CD4-positive, CD25-positive, alpha-beta regulatory T cell (primary cell): ENCODE measurements around the gene ZBTB34. TPM values are rescaled to one million over a fixed set of nuclear protein-coding genes. Genes with fewer than 3 reads are reported as not detected.
A peak's percentile ranks its signal among the peaks of the same experiment; 100 is the strongest.
"Not testable (repeated sequence)": the region's sequence is repeated elsewhere in the genome, so short reads cannot be mapped to it uniquely, and the experiment has no call there.

Experiments used
- ATAC-seq, 2 donors: fragments of 150-1000 bp; cut with Tn5 transposase; one replicate each; pipeline ENCODE4 v1.10.0; 2021; ENCODE audit warnings: low read depth in 2 of 2, moderate number of reproducible peaks in 2 of 2, moderate library complexity in 1 of 2
- DNase-seq, 3 donors: peaks; one replicate each; pipeline versions ENCODE4 v3.0.0 to v3.0.0-alpha.2; 2012 to 2022; ENCODE audit warnings: mixed read lengths in 1 of 3
- H3K27ac ChIP-seq: one replicate; pipeline ENCODE4 v1.7.0; 2013; ENCODE audit warnings: mild to moderate bottlenecking, low read length; ENCODE audit not compliant: insufficient read depth, poor library complexity, severe bottlenecking
- H3K27me3 ChIP-seq: one replicate; pipeline ENCODE4 v1.7.0; 2013; ENCODE audit warnings: low read length; ENCODE audit not compliant: control insufficient read depth, insufficient read depth
- H3K36me3 ChIP-seq: one replicate; pipeline ENCODE4 v1.7.0; 2013; ENCODE audit warnings: mild to moderate bottlenecking, low read length, moderate library complexity; ENCODE audit not compliant: control insufficient read depth, insufficient read depth
- H3K4me1 ChIP-seq: 2 replicates; pipeline ENCODE4 v1.7.0; 2013; ENCODE audit warnings: mild to moderate bottlenecking, low read length; ENCODE audit not compliant: insufficient read depth, control insufficient read depth, poor library complexity, severe bottlenecking
- H3K4me3 ChIP-seq: one replicate; pipeline ENCODE4 v1.7.0; 2013; ENCODE audit warnings: low read depth, mild to moderate bottlenecking, low read length, moderate library complexity
- H3K9me3 ChIP-seq, 2 experiments: 1 replicate in 1 of 2; 2 replicates in 1 of 2; pipeline ENCODE4 v1.7.0; 2013; ENCODE audit warnings: low read length in 2 of 2, mild to moderate bottlenecking in 1 of 2, moderate library complexity in 1 of 2; ENCODE audit not compliant: control insufficient read depth in 2 of 2
- H3K27ac Mint-ChIP-seq, 3 donors: one replicate each; pipeline ENCODE4 v1.8.0; 2020 to 2022; ENCODE audit warnings: mild to moderate bottlenecking in 3 of 3, mixed read lengths in 3 of 3, moderate library complexity in 2 of 3
- H3K27me3 Mint-ChIP-seq: one replicate; pipeline ENCODE4 v1.8.0; 2022; ENCODE audit warnings: mild to moderate bottlenecking, mixed read lengths
- H3K36me3 Mint-ChIP-seq: one replicate; pipeline ENCODE4 v1.8.0; 2020; ENCODE audit warnings: mixed read lengths
- H3K4me1 Mint-ChIP-seq, 4 donors: one replicate each; pipeline ENCODE4 v1.8.0; 2020 to 2022; ENCODE audit warnings: mixed read lengths in 4 of 4, mild to moderate bottlenecking in 1 of 4
- H3K4me3 Mint-ChIP-seq, 4 donors: one replicate each; pipeline ENCODE4 v1.8.0; 2020 to 2022; ENCODE audit warnings: mild to moderate bottlenecking in 4 of 4, mixed read lengths in 4 of 4, moderate library complexity in 3 of 4
- H3K9me3 Mint-ChIP-seq, 7 donors: one replicate each; pipeline ENCODE4 v1.8.0; 2020 to 2022; ENCODE audit warnings: mixed read lengths in 7 of 7, mild to moderate bottlenecking in 3 of 7, moderate library complexity in 2 of 7
- polyA plus RNA-seq, 4 donors: library from polyadenylated mRNA; unstranded; fragments of 300-500 nt; fragmentation: Illumina TruSeq; gene quantifications; one replicate each; pipeline ENCODE4 v1.2.3, GENCODE V29; 2021
- total RNA-seq: library from RNA; stranded (reverse); gene quantifications from one replicate; pipeline ENCODE4 v1.2.3, GENCODE V29; 2022

Gene ZBTB34, protein sequence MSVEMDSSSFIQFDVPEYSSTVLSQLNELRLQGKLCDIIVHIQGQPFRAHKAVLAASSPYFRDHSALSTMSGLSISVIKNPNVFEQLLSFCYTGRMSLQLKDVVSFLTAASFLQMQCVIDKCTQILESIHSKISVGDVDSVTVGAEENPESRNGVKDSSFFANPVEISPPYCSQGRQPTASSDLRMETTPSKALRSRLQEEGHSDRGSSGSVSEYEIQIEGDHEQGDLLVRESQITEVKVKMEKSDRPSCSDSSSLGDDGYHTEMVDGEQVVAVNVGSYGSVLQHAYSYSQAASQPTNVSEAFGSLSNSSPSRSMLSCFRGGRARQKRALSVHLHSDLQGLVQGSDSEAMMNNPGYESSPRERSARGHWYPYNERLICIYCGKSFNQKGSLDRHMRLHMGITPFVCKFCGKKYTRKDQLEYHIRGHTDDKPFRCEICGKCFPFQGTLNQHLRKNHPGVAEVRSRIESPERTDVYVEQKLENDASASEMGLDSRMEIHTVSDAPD
- total RNA-seq (5.4 TPM), polyA plus RNA-seq (1 to 10 TPM in 1 of 4 donors, under 1 TPM in 3; 0.56 to 1.0 (median 0.81) TPM)

DNA sequence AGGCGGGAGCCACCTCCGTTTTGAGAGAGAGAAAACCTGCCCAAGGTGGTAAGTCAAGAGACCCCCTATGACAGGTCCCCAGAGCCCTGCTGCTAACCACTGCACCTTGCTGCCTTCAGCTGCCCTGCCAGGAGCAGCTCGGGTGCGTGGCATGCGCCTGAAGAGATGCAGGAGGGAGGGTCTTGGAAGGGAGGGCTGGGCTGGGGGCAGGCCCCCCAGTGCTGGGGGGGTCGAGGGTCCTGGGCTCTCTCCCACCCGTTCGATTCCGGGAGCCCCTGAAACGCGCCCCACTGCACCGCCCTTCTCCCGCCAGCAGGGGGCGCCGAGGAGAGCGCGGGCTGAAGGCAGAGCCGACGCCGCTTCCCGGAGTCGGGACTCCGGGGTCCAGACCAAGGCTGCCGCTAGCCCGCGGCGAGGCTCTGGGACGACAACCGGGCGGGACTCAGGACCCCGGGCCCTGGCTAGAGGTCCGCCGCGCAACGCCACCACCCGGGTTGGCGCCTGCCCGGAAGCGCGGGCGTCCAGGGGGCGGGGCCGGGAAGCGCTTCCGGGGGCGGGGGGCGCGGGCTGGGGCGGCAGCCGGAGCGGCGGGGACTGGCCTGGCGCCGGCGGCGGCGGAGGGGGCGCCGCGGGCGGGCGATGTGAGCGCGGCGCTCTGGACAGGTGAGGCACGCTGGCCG is at the start of gene ZBTB34:
Gene ZBTB34 (plus strand): TSS at position 563 of the 680 bp plus-strand sequence. CDS start 18,761 bp downstream, outside the sequence.
- ATAC-seq: peak; percentile 72 to 76
- peak; percentile 66 to 80 (median 67) for DNase-seq
- Mint-ChIP-seq H3K36me3 (no peaks in the 10 kb centered on the region), H3K4me3 (peak within 1 kb of the TSS; percentile 90 to 97 (median 92)), H3K27ac (peak within 1 kb of the TSS; percentile 76 to 93 (median 83)), H3K4me1 (peaks cover 12 to 37% (median 26%) of the 10 kb centered on the region in 4 donors), H3K27me3 (peaks cover 20% of the 10 kb centered on the region), H3K9me3 (no peaks in the 10 kb centered on the region)
- Histone ChIP-seq H3K4me1 (peaks cover 30% of the 10 kb centered on the region), H3K27ac (peak within 1 kb of the TSS; percentile 72), H3K36me3 (peaks cover 7% of the 10 kb centered on the region), H3K27me3 (peaks cover 5% of the 10 kb centered on the region), H3K9me3 (no peaks in the 10 kb centered on the region), H3K4me3 (peak within 1 kb of the TSS; percentile 72)

DNA sequence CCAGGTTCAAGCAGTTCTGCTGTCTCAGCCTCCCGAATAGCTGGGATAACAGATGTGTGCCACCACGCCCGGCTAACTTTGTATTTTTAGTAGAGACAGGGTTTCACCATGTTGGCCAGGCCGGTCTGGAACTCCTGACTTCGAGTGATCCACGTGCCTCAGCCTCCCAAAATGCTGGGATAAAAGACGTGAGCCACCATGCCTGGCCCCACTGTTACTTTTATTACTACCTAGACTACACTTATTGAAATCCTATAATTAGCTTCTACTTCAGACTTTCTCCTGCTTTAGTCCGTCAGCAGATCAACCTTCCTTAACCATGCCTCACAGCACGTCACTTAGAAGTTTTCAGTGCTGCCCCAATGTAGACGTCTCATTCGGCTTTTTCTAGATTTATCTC is 47.4 kb upstream of the ZBTB34 start:
- H3K27me3 ChIP-seq: no peaks in the 10 kb centered on the region
- H3K27ac ChIP-seq: no peak overlapping the region
- H3K4me1 Mint-ChIP-seq: peaks cover 19 to 41% (median 21%) of the 10 kb centered on the region in 4 donors
- ATAC-seq: no peak
- H3K4me1 ChIP-seq: no peaks in the 10 kb centered on the region
- peaks cover 0 to 9% of the 10 kb centered on the region in 2 experiments for H3K9me3 ChIP-seq
- H3K4me3 ChIP-seq: no peak overlapping the region
- H3K9me3 Mint-ChIP-seq: peaks cover 0 to 14% (median 4%) of the 10 kb centered on the region in 7 donors
- H3K27me3 Mint-ChIP-seq: no peaks in the 10 kb centered on the region
- no peak overlapping the region for H3K27ac Mint-ChIP-seq
- H3K36me3 ChIP-seq: peaks cover 51% of the 10 kb centered on the region
- H3K36me3 Mint-ChIP-seq: peaks cover 47% of the 10 kb centered on the region
- DNase-seq: no peak
- H3K4me3 Mint-ChIP-seq: peak overlapping the region in 1 of 4 donors; percentile 59

DNA sequence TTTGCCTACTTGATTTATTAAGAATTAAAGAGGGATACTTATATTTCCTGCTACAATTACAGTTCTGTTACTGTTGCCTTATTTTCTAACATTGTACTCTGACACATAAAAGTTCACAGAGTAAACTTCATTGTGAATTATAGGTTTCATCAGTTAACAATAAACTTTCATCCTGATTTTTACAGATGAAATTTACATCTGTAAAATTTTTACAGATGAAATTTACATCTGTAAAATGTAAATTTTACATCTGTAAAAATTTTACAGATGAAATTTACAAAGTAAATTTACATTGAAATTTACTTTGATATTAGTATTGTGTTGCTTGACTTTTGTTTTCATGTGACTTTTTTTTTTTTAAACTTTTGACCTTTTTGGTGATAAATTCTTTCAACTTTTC is 46.3 kb upstream of the ZBTB34 start:
- H3K27ac ChIP-seq: no peak overlapping the region
- Mint-ChIP-seq H3K4me3 (no peak overlapping the region), H3K36me3 (peaks cover 56% of the 10 kb centered on the region), H3K4me1 (peaks cover 18 to 41% (median 21%) of the 10 kb centered on the region in 4 donors), H3K27me3 (no peaks in the 10 kb centered on the region), H3K9me3 (peaks cover 0 to 20% (median 8%) of the 10 kb centered on the region in 7 donors), H3K27ac (no peak overlapping the region)
- H3K4me1 ChIP-seq: no peaks in the 10 kb centered on the region
- H3K9me3 ChIP-seq: peaks cover 5 to 16% of the 10 kb centered on the region in 2 experiments
- H3K36me3 ChIP-seq: peaks cover 55% of the 10 kb centered on the region
- no peak overlapping the region for H3K4me3 ChIP-seq
- no peaks in the 10 kb centered on the region for H3K27me3 ChIP-seq
- DNase-seq (no peak), ATAC-seq (no peak)

DNA sequence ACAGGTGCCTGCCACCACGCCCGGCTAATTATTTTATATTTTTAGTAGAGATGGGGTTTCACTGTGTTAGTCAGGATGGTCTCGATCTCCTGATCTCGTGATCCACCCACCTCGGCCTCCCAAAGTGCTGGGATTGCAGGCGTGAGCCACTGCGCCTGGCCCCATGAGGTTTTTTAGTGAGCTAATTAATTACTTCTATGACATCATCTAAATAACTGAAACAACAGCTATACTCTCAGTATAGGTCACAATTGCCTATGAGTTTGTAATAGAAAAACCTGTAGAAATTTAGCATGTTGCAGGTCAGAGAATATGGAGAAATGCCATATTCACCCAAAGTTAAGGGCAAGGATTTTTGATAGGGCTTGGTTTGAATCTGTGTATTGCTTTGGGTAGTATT is 42.8 kb upstream of the ZBTB34 start:
- peaks cover 61% of the 10 kb centered on the region for H3K36me3 Mint-ChIP-seq
- ATAC-seq, H3K27ac ChIP-seq, DNase-seq, H3K4me1 ChIP-seq, H3K4me3 ChIP-seq, H3K27me3 Mint-ChIP-seq, H3K4me3 Mint-ChIP-seq, H3K27ac Mint-ChIP-seq, H3K27me3 ChIP-seq: not testable (repeated sequence)
- H3K9me3 Mint-ChIP-seq: peaks cover 6 to 24% (median 9%) of the 10 kb centered on the region in 7 donors
- Histone ChIP-seq H3K9me3 (peaks cover 5 to 20% of the 10 kb centered on the region in 2 experiments), H3K36me3 (peaks cover 61% of the 10 kb centered on the region)
- peaks cover 23 to 45% (median 24%) of the 10 kb centered on the region in 4 donors for H3K4me1 Mint-ChIP-seq

DNA sequence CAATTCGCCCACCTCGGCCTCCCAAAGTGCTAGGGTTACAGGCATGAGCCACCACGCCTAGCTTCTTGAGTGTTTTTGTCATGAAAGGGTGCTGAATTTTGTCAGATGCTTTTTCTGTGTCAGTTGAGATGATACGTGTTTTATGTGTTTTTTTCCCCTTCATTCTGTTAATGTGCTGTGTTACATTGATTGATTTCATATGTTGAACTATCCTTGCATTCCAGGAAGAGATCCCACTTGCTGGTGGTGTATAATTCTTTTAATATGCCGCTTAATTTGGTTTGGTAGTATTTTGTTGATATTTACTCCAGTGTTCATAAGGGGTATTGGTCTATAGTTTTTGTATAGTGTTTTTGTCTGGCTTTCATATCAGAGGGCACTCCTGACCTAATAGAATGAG is 42.0 kb upstream of the ZBTB34 start:
- peaks cover 58% of the 10 kb centered on the region for H3K36me3 Mint-ChIP-seq
- no peak overlapping the region for H3K27ac ChIP-seq
- peaks cover 6 to 24% (median 9%) of the 10 kb centered on the region in 7 donors for H3K9me3 Mint-ChIP-seq
- H3K4me3 Mint-ChIP-seq: peak overlapping the region in 1 of 4 donors; percentile 22
- peaks cover 5 to 20% of the 10 kb centered on the region in 2 experiments for H3K9me3 ChIP-seq
- no peaks in the 10 kb centered on the region for H3K4me1 ChIP-seq
- no peak overlapping the region for H3K27ac Mint-ChIP-seq
- no peak for DNase-seq
- ATAC-seq: no peak
- no peak overlapping the region for H3K4me3 ChIP-seq
- H3K36me3 ChIP-seq: peaks cover 59% of the 10 kb centered on the region
- H3K27me3 Mint-ChIP-seq: no peaks in the 10 kb centered on the region
- peaks cover 24 to 46% (median 30%) of the 10 kb centered on the region in 4 donors for H3K4me1 Mint-ChIP-seq
- no peaks in the 10 kb centered on the region for H3K27me3 ChIP-seq

DNA sequence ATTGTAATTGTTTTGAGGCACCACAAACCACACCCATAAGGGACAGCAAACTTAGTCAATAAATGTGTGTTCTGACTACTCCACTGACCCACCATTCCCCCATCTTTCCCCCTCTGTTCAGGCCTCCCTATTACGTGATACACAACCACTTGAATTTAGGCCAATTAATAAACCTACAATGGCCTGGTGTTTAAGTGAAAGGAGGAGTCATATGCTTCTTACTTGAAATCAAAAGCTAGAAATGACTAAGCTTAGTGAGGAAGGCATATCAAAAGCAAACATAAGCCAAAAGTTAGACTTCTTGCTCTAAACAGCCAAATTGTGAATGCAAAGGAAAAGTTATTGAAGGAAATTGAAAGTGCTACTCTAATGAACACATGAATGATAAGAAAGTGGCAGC is 41.0 kb upstream of the ZBTB34 start:
- no peaks in the 10 kb centered on the region for H3K27me3 Mint-ChIP-seq
- ATAC-seq: no peak
- no peak overlapping the region for H3K4me3 ChIP-seq
- peaks cover 5 to 18% of the 10 kb centered on the region in 2 experiments for H3K9me3 ChIP-seq
- peaks cover 29 to 51% (median 33%) of the 10 kb centered on the region in 4 donors for H3K4me1 Mint-ChIP-seq
- H3K36me3 Mint-ChIP-seq: peaks cover 53% of the 10 kb centered on the region
- H3K9me3 Mint-ChIP-seq: peaks cover 6 to 24% (median 10%) of the 10 kb centered on the region in 7 donors
- peak in 1 of 3 donors; percentile 26 for DNase-seq
- no peak overlapping the region for H3K27ac ChIP-seq
- no peak overlapping the region for H3K4me3 Mint-ChIP-seq
- no peaks in the 10 kb centered on the region for H3K27me3 ChIP-seq
- H3K27ac Mint-ChIP-seq: no peak overlapping the region
- H3K36me3 ChIP-seq: peaks cover 63% of the 10 kb centered on the region
- H3K4me1 ChIP-seq: no peaks in the 10 kb centered on the region

DNA sequence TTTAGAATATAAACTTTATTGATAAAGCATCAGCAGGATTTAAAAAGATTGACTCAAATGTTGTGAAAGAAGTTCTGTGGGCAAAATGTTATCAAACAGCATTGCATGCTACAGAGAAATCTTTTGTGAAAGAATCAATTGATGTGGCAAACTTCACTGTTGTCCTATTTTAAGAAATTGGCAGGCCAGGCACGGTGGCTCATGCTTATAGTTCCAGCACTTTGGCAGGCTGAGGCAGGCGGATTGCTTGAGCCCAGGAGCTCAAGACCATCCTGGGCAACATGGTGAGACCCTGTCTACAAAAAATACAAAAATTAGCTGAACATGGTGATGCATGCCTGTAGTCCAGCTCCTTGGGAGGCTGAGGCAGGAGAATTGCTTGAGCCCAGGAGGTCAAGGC is 38.2 kb upstream of the ZBTB34 start:
- no peak for DNase-seq
- H3K9me3 Mint-ChIP-seq: peaks cover 0 to 11% (median 8%) of the 10 kb centered on the region in 7 donors
- Histone ChIP-seq H3K36me3 (peaks cover 41% of the 10 kb centered on the region), H3K27ac (no peak overlapping the region), H3K9me3 (peaks cover 5 to 14% of the 10 kb centered on the region in 2 experiments), H3K27me3 (no peaks in the 10 kb centered on the region), H3K4me1 (no peaks in the 10 kb centered on the region), H3K4me3 (no peak overlapping the region)
- H3K27ac Mint-ChIP-seq: no peak overlapping the region
- peaks cover 33 to 52% (median 36%) of the 10 kb centered on the region in 4 donors for H3K4me1 Mint-ChIP-seq
- H3K36me3 Mint-ChIP-seq: peaks cover 45% of the 10 kb centered on the region
- ATAC-seq: no peak
- no peak overlapping the region for H3K4me3 Mint-ChIP-seq
- no peaks in the 10 kb centered on the region for H3K27me3 Mint-ChIP-seq
